Large intestine (tissue), 3 donors: ENCODE measurements around the gene SOX13. TPM values are rescaled to one million over a fixed set of nuclear protein-coding genes. Genes with fewer than 3 reads are reported as not detected.

Experiments
- DNase-seq, 2 donors: peaks; one replicate each; pipeline versions ENCODE4 v3.0.0 to v3.0.0-alpha.2; 2013
- H3K27ac ChIP-seq: one replicate; pipeline ENCODE4 v1.5.1; 2013; ENCODE audit warnings: low read length
- H3K27me3 ChIP-seq: 2 replicates; pipeline ENCODE4 v1.6.1; 2013; ENCODE audit warnings: low read length; ENCODE audit not compliant: control insufficient read depth, insufficient read depth
- H3K36me3 ChIP-seq: 2 replicates; pipeline ENCODE4 v1.6.1; 2013; ENCODE audit warnings: low read length; ENCODE audit not compliant: control insufficient read depth, insufficient read depth
- H3K4me1 ChIP-seq: one replicate; pipeline ENCODE4 v1.6.1; 2013; ENCODE audit warnings: low read length; ENCODE audit not compliant: control insufficient read depth, insufficient read depth
- H3K4me3 ChIP-seq: one replicate; pipeline ENCODE4 v1.5.1; 2013; ENCODE audit warnings: low read length
- H3K9me3 ChIP-seq: one replicate; pipeline ENCODE4 v1.6.1; 2013; ENCODE audit warnings: mild to moderate bottlenecking, low read depth, low read length, moderate library complexity; ENCODE audit not compliant: control insufficient read depth
- WGBS: methylation state at CpG from one replicate; pipeline ENCODE4 v1.1.5; 2013; ENCODE audit warnings: low lambda C conversion rate; ENCODE audit not compliant: insufficient coverage; 5-methylcytosine and 5-hydroxymethylcytosine counted together
- polyA plus RNA-seq: library from polyadenylated mRNA; unstranded; fragments of 120-200 nt; gene quantifications from one replicate; pipeline ENCODE4 v1.2.1, GENCODE V29; 2013

The SOX13 gene
- polyA plus RNA-seq, 1 donor: 34.0 TPM

DNA sequence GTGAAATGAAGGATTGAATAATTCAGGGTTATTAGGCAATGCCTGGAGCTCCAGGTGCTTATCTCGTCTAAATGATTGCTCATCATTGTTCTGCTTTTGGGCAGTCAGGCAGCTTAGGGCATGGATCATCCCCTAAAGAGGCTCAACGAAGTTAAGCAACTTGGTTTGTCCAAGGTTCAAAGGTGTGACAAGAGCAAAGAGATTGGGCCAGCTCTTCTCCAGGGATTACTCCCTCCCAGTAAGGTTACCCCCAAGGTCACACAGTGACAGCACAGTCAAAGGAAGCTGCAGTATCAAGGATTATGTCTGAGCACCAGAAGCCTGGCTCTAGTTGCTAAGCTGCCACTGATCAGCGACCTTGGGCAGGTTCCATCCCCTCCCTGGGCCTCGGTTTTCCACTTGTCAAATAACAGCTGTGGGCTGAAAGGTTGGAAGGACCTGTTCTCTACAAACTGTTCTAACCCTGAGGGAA, 72.2 kb downstream of the SOX13 start:
- Histone ChIP-seq H3K27me3 (no peaks in the 10 kb centered on the region), H3K4me1 (peaks cover 66% of the 10 kb centered on the region), H3K4me3 (no peak overlapping the region), H3K36me3 (peaks cover 16% of the 10 kb centered on the region), H3K27ac (peak overlapping the region; percentile 17), H3K9me3 (no peaks in the 10 kb centered on the region)
- no CpG with 5 or more reads among the region's 4 CpGs for WGBS
- peak; percentile 61 to 69 for DNase-seq

- H3K36me3 ChIP-seq: peaks cover 10% of the 10 kb centered on the region
- H3K4me3 ChIP-seq: no peak overlapping the region
- H3K27me3 ChIP-seq: no peaks in the 10 kb centered on the region
- no peaks in the 10 kb centered on the region for H3K9me3 ChIP-seq
- no CpG with 5 or more reads among the region's 6 CpGs for WGBS
- H3K27ac ChIP-seq: peak overlapping the region; percentile 58
- H3K4me1 ChIP-seq: peaks cover 73% of the 10 kb centered on the region
- no peak for DNase-seq
Observed at GRCh38 chr1:204146309-204146708, 73.4 kb downstream of the SOX13 start.

DNA sequence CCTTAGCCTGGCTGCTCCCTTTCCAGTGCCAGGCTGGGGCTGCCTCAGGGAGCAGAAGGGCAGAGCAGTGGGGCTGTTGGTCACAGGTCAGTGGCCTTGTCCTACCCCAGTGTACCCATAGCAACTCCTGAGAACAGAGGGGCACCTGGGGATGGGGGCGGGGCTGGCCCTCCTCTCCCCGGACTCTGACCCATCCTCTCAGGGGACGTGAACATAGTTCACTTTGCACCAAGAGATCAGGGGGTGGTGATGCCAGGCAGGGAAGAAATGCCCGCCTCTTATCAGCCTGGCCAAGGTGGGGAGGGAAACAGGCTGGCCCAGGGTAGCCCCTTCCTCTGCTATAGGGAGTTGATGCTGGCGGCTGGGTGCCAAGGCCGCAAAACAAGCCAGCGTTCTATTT, 74.0 kb downstream of the SOX13 start:
- Histone ChIP-seq H3K9me3 (no peaks in the 10 kb centered on the region), H3K4me1 (peaks cover 71% of the 10 kb centered on the region), H3K36me3 (peaks cover 8% of the 10 kb centered on the region), H3K4me3 (no peak overlapping the region), H3K27me3 (no peaks in the 10 kb centered on the region), H3K27ac (peak overlapping the region; percentile 58)
- DNase-seq: peak; percentile 64 to 82
- WGBS: no CpG with 5 or more reads among the region's 7 CpGs

DNA sequence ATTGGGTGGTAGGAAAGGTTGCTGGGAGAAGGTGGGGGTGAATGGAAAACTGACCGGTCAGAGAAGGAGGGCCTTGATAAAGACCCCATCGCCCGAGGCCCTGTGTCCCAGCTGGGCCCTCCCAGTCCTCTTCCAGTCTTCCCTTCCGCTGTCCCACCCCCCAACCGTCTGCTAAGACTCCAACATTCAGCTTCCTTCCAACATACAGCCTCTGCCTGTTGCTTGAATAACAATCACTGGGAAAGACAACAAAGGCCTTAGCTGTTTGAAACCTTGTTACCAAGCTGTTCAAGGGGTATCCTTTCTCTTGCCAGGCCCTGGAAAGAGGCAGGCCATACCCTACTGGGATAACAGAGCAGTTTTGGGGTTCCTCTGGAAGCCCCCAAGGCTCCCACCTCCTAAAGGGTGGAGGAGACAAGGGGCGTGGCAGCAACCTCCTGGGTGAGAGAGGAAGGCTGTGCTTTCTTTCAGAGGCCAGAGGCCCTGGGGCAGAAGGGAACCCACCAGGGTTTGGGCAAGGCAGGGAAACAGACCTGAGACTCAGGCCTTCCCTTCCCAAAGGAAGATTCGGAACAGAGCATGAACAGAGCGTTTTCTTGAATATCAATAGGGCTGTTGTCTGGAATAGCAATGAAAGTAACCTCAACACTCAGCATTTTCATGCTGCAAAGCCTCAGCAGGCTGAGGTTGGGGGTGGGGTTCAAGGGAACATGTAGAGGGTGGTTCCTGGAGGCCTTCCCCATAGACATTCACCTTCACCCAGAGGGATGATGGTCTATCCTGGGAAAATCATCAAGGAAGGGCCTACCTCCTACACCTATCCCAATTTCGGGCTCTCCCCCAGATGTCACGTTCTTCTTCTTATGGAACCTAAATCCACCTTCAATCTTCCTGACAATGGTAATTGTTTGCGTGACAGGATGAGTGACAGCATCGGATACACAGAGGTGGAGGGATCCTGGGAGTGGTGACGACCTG, 74.8 kb downstream of the SOX13 start:
- no peaks in the 10 kb centered on the region for H3K9me3 ChIP-seq

GRCh38 chr1:204149107-204149506, 76.2 kb downstream of the SOX13 start:
- Histone ChIP-seq H3K4me3 (no peak overlapping the region), H3K4me1 (peaks cover 61% of the 10 kb centered on the region), H3K27ac (no peak overlapping the region), H3K36me3 (peaks cover 8% of the 10 kb centered on the region), H3K27me3 (no peaks in the 10 kb centered on the region), H3K9me3 (no peaks in the 10 kb centered on the region)
- DNase-seq: no peak
- WGBS: no CpG with 5 or more reads among the region's 2 CpGs

More for the DNA sequence above, 74.8 kb downstream of the SOX13 start:
- Histone ChIP-seq H3K27ac (peak overlapping the region; percentile 58), H3K36me3 (peaks cover 8% of the 10 kb centered on the region), H3K4me1 (peaks cover 69% of the 10 kb centered on the region), H3K27me3 (no peaks in the 10 kb centered on the region), H3K4me3 (no peak overlapping the region)
- peak in 1 of 2 donors; percentile 15 for DNase-seq
- WGBS: no CpG with 5 or more reads among the region's 13 CpGs

DNA sequence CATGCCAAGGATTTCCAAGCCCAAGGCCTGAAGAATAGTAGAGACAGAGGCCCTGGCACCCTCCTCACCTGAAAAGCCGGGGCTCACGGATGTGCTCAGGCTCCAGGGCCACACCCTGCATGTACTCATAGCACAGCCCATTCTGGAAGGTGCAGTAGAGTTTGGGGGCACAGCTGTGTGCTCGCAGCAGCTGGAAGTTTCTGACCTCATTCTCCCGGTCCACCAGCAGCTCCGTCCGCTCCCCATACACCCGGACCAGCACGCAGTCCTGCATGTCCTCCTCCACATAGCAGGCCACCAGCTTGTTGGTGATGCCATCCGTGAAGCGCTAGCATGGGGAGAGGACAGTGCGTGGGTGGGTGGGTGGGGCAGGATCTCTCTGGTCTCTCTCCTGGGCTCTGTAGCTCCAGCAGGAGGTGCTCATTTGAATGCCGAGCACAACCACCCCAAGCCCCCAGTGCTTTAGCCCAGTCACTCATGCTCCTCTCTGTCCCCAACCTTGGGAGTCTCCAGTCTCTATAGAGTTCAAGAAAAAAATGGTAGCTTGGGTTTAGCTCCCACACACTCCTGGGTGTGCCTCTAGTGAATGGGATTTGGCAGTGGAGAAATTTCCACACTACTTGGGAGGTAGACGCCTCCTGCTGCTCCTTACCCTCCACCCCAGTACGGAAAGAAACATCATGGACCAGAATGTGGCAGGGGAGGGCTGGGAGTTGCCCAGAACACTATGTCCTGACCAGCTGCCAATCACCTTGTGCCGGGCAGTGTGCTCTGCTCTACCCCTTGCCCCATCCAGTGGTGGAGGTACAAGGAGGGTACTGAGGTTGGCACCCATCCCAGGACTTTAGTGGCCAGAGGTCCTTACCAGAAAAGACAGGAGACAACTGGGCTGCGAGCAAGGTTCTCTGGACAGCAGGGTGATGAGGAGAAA, 77.0 kb downstream of the SOX13 start:
- no peaks in the 10 kb centered on the region for H3K27me3 ChIP-seq
- DNase-seq: no peak
- WGBS: 100% methylated on average over 1 of the region's 16 CpGs
- no peaks in the 10 kb centered on the region for H3K9me3 ChIP-seq
- H3K4me1 ChIP-seq: peaks cover 54% of the 10 kb centered on the region
- no peak overlapping the region for H3K27ac ChIP-seq
- peaks cover 8% of the 10 kb centered on the region for H3K36me3 ChIP-seq
- no peak overlapping the region for H3K4me3 ChIP-seq

- Histone ChIP-seq H3K27me3 (no peaks in the 10 kb centered on the region), H3K9me3 (no peaks in the 10 kb centered on the region), H3K27ac (peak overlapping the region; percentile 8), H3K36me3 (peaks cover 6% of the 10 kb centered on the region), H3K4me3 (peak overlapping the region; percentile 86), H3K4me1 (peaks cover 44% of the 10 kb centered on the region)
- peak in 1 of 2 donors; percentile 18 for DNase-seq
- WGBS: no CpG with 5 or more reads among the region's 33 CpGs
Observed at GRCh38 chr1:204150702-204151551, 78.0 kb downstream of the SOX13 start.

- Histone ChIP-seq H3K9me3 (no peaks in the 10 kb centered on the region), H3K36me3 (no peaks in the 10 kb centered on the region), H3K27ac (peak within 1 kb of the TSS; percentile 42), H3K27me3 (no peaks in the 10 kb centered on the region), H3K4me1 (peaks cover 36% of the 10 kb centered on the region), H3K4me3 (peak within 1 kb of the TSS; percentile 86)
- peak; percentile 71 to 86 for DNase-seq
- WGBS: no CpG with 5 or more reads among the region's 94 CpGs
Observed at GRCh38 chr1:204151552-204152309, 78.8 kb downstream of the SOX13 start, which contains the start of gene ETNK2. TSS of gene ETNK2 (minus strand) at chr1:204152044. CDS start at chr1:204151852, 192 bp downstream.
